KOPT-K1 (cell line): ENCODE measurements around the gene CLMN.

Experiments used
- H3K27ac ChIP-seq: fragments of 200-600 bp; sonication (generic); 2 replicates; pipeline ENCODE4 v1.5.1; 2016; ENCODE audit warnings: antibody characterized with exemption, mild to moderate bottlenecking, low read depth, low read length; ENCODE audit not compliant: poor library complexity, severe bottlenecking
- H3K36me3 ChIP-seq: fragments of 200-600 bp; sonication (generic); 2 replicates; pipeline ENCODE4 v1.5.1; 2017; ENCODE audit warnings: antibody characterized with exemption, mild to moderate bottlenecking, low read length, moderate library complexity; ENCODE audit not compliant: insufficient read depth
- H3K9me3 ChIP-seq: fragments of 200-600 bp; sonication (generic); 2 replicates; pipeline ENCODE4 v1.5.1; 2017; ENCODE audit warnings: antibody characterized with exemption, low read length, mild to moderate bottlenecking; ENCODE audit not compliant: insufficient read depth, poor library complexity, severe bottlenecking

The CLMN gene

GRCh38 chr14:95349241-95349640 is 29.5 kb upstream of the CLMN start:
- Histone ChIP-seq H3K9me3 (peaks cover 14% of the 10 kb centered on the region), H3K27ac (no peak overlapping the region), H3K36me3 (no peaks in the 10 kb centered on the region)

GRCh38 chr14:95348395-95349080 is 28.8 kb upstream of the CLMN start:
- peaks cover 7% of the 10 kb centered on the region for H3K9me3 ChIP-seq
- no peak overlapping the region for H3K27ac ChIP-seq

GRCh38 chr14:95346820-95347219 is 27.1 kb upstream of the CLMN start:
- Histone ChIP-seq H3K9me3 (no peaks in the 10 kb centered on the region), H3K27ac (no peak overlapping the region), H3K36me3 (no peaks in the 10 kb centered on the region)

More at GRCh38 chr14:95348395-95349080, 28.8 kb upstream of the CLMN start:
- no peaks in the 10 kb centered on the region for H3K36me3 ChIP-seq

- H3K9me3 ChIP-seq, result no peaks in the 10 kb centered on the region
- H3K27ac ChIP-seq, result no peak overlapping the region
- H3K36me3 ChIP-seq, result no peaks in the 10 kb centered on the region
Measured at GRCh38 chr14:95346266-95346665, 26.6 kb upstream of the CLMN start.

- H3K27ac ChIP-seq, result no peak overlapping the region
- H3K36me3 ChIP-seq, result no peaks in the 10 kb centered on the region
- H3K9me3 ChIP-seq, result no peaks in the 10 kb centered on the region
Measured at GRCh38 chr14:95345032-95345431, 25.3 kb upstream of the CLMN start.

- H3K9me3 ChIP-seq, result no peaks in the 10 kb centered on the region
- no peak overlapping the region for H3K27ac ChIP-seq
Measured at GRCh38 chr14:95344536-95344935, 24.8 kb upstream of the CLMN start.

GRCh38 chr14:95341564-95341963 is 21.9 kb upstream of the CLMN start:
- Histone ChIP-seq H3K36me3 (no peaks in the 10 kb centered on the region), H3K27ac (no peak overlapping the region), H3K9me3 (no peaks in the 10 kb centered on the region)

More at GRCh38 chr14:95344536-95344935, 24.8 kb upstream of the CLMN start:
- no peaks in the 10 kb centered on the region for H3K36me3 ChIP-seq

GRCh38 chr14:95341115-95341514 is 21.4 kb upstream of the CLMN start:
- Histone ChIP-seq H3K9me3 (no peaks in the 10 kb centered on the region), H3K36me3 (no peaks in the 10 kb centered on the region), H3K27ac (no peak overlapping the region)

- H3K27ac ChIP-seq, result no peak overlapping the region
Measured at GRCh38 chr14:95340201-95340697, 20.5 kb upstream of the CLMN start.

GRCh38 chr14:95339301-95339865 is 19.7 kb upstream of the CLMN start:
- Histone ChIP-seq H3K27ac (no peak overlapping the region), H3K36me3 (no peaks in the 10 kb centered on the region)

More at GRCh38 chr14:95340201-95340697, 20.5 kb upstream of the CLMN start:
- Histone ChIP-seq H3K9me3 (no peaks in the 10 kb centered on the region), H3K36me3 (no peaks in the 10 kb centered on the region)

GRCh38 chr14:95338436-95338835 is 18.7 kb upstream of the CLMN start:
- H3K9me3 ChIP-seq, result no peaks in the 10 kb centered on the region
- H3K27ac ChIP-seq, result no peak overlapping the region

More at GRCh38 chr14:95339301-95339865, 19.7 kb upstream of the CLMN start:
- H3K9me3 ChIP-seq, result no peaks in the 10 kb centered on the region

GRCh38 chr14:95337041-95337595 is 17.4 kb upstream of the CLMN start:
- Histone ChIP-seq H3K36me3 (no peaks in the 10 kb centered on the region), H3K27ac (no peak overlapping the region), H3K9me3 (no peaks in the 10 kb centered on the region)

More at GRCh38 chr14:95338436-95338835, 18.7 kb upstream of the CLMN start:
- no peaks in the 10 kb centered on the region for H3K36me3 ChIP-seq

GRCh38 chr14:95336192-95336760 is 16.6 kb upstream of the CLMN start:
- Histone ChIP-seq H3K36me3 (no peaks in the 10 kb centered on the region), H3K27ac (no peak overlapping the region), H3K9me3 (no peaks in the 10 kb centered on the region)

GRCh38 chr14:95335071-95335470 is 15.4 kb upstream of the CLMN start:
- Histone ChIP-seq H3K9me3 (no peaks in the 10 kb centered on the region), H3K27ac (no peak overlapping the region), H3K36me3 (no peaks in the 10 kb centered on the region)

GRCh38 chr14:95334044-95334443 is 14.3 kb upstream of the CLMN start:
- H3K27ac ChIP-seq, result no peak overlapping the region
- H3K36me3 ChIP-seq, result no peaks in the 10 kb centered on the region
- no peaks in the 10 kb centered on the region for H3K9me3 ChIP-seq
